ENCODE results near the gene UIMC1. TPM values are rescaled to one million over a fixed set of nuclear protein-coding genes. Genes with fewer than 3 reads are reported as not detected.
A peak's percentile ranks its signal among the peaks of the same experiment; 100 is the strongest.

The UIMC1 gene
- total RNA-seq, 1 experiment from 2014 or later: 53.0 TPM

GRCh38 chr5:176956756-176957155 is 49.8 kb downstream of the UIMC1 start:
- H2AK5ac ChIP-seq (ENCODE audit: insufficient read length, low read length): no peak overlapping the region
- H2BK12ac ChIP-seq (ENCODE audit: insufficient read length, low read depth, low read length): no peak overlapping the region
- H3K4ac ChIP-seq (ENCODE audit: low read depth, low read length): no peak overlapping the region
- no peak overlapping the region for H3T11ph ChIP-seq (ENCODE audit: low read length)
- Mint-ChIP-seq H3K4me1 (peaks cover 4 to 14% of the 10 kb centered on the region in 2 experiments), H3K4me3 (no peak overlapping the region), H3K9me3 (no peaks in the 10 kb centered on the region; a peak in 1 of 5 replicates), H3K27ac (peak overlapping the region in 1 of 3 experiments; percentile 72; a peak in 3 of 7 replicates), H3K27me3 (ENCODE audit: low read depth) (no peaks in the 10 kb centered on the region; the same call in 1 of the 2 replicates), H3K36me3 (ENCODE audit: insufficient read depth in 1 of 3, low read depth in 3 of 3) (peaks cover 6 to 50% (median 46%) of the 10 kb centered on the region in 3 experiments)
- H4K91ac ChIP-seq (ENCODE audit: insufficient read length, low read depth, low read length): no peak overlapping the region
- no peak for DNase-seq
- TF ChIP-seq CTCF (conservative IDR thresholded peaks at IDR 0.05): no peak
- no peak overlapping the region for H2BK20ac ChIP-seq (ENCODE audit: low read depth, low read length, poor library complexity, severe bottlenecking)
- H3K9ac ChIP-seq (ENCODE audit: extremely low read depth, insufficient read length, low read length): no peak overlapping the region
- no peak overlapping the region for H2BK120ac ChIP-seq (ENCODE audit: low read depth, low read length, poor library complexity, severe bottlenecking)
- no peak overlapping the region for H3K4me2 ChIP-seq (ENCODE audit: insufficient read depth, insufficient read length, low read length)
- no peak overlapping the region for H2AFZ ChIP-seq (ENCODE audit: low read length)
- no peaks in the 10 kb centered on the region for H3K79me2 ChIP-seq (ENCODE audit: insufficient read depth, low read length)
- WGBS (ENCODE audit: extremely low coverage, insufficient read length, low lambda C conversion rate): no CpG with 5 or more reads among the region's 1 CpG
- no peaks in the 10 kb centered on the region for H3K79me1 ChIP-seq (ENCODE audit: insufficient read depth, low read depth, low read length, poor library complexity, severe bottlenecking)
- H4K20me1 ChIP-seq (ENCODE audit: control insufficient read depth, insufficient read depth, insufficient read length): no peaks in the 10 kb centered on the region
- H3K23ac ChIP-seq (ENCODE audit: insufficient read length, low read depth, low read length): no peak overlapping the region
- no peak overlapping the region for H4K5ac ChIP-seq (ENCODE audit: insufficient read length, low read depth, low read length)
- no peaks in the 10 kb centered on the region for H3K27me3 ChIP-seq (ENCODE audit: insufficient read depth, low read length)
- no peak overlapping the region for H2BK15ac ChIP-seq (ENCODE audit: low read depth, low read length)
- H3K9me3 ChIP-seq (ENCODE audit: control insufficient read depth, low read depth, low read length): no peaks in the 10 kb centered on the region
- H3K56ac ChIP-seq (ENCODE audit: insufficient read length, low read depth, low read length): no peak overlapping the region
- no peak overlapping the region for H3K14ac ChIP-seq (ENCODE audit: insufficient read depth, low read length)
- no peak overlapping the region for H3K27ac ChIP-seq (ENCODE audit: insufficient read length, low read depth, low read length)
- H4K8ac ChIP-seq (replicated peaks; ENCODE audit: insufficient read length, low read depth, low read length): no peak overlapping the region
- H3K18ac ChIP-seq (ENCODE audit: insufficient read length, low read depth, low read length): no peak overlapping the region
- no peaks in the 10 kb centered on the region for H3K4me1 ChIP-seq (ENCODE audit: insufficient read depth, low read length)
- H3K23me2 ChIP-seq (ENCODE audit: insufficient read length, low read depth, low read length, poor library complexity, severe bottlenecking): no peaks in the 10 kb centered on the region
- no peak overlapping the region for H2BK5ac ChIP-seq (ENCODE audit: insufficient read length, low read length)

Data from H9 (cell line).